ENCODE data around the gene STOML2.
A peak's percentile ranks its signal among the peaks of the same experiment; 100 is the strongest.

Gene STOML2

GRCh38 chr9:35071814-35072460 lies 31.0 kb downstream of the STOML2 start:
- DNase-seq = peak; percentile 8

GRCh38 chr9:35070823-35071813 lies 31.8 kb downstream of the STOML2 start:
- DNase-seq = no peak

- DNase-seq = no peak
Measured at GRCh38 chr9:35069020-35069419, 33.9 kb downstream of the STOML2 start.

GRCh38 chr9:35067056-35067455 lies 35.9 kb downstream of the STOML2 start:
- no peak for DNase-seq

GRCh38 chr9:35060548-35061207 lies 42.3 kb downstream of the STOML2 start:
- no peak for DNase-seq

- DNase-seq = no peak
Measured at GRCh38 chr9:35059438-35059837, 43.5 kb downstream of the STOML2 start.

- DNase-seq = no peak
Measured at GRCh38 chr9:35057271-35057620, 45.7 kb downstream of the STOML2 start.

GRCh38 chr9:35056571-35057270 lies 46.2 kb downstream of the STOML2 start:
- DNase-seq = no peak

- no peak for DNase-seq
Measured at GRCh38 chr9:35054871-35055644, 47.9 kb downstream of the STOML2 start.

- no peak for DNase-seq
Measured at GRCh38 chr9:35054185-35054835, 48.6 kb downstream of the STOML2 start.

- DNase-seq = no peak
Measured at GRCh38 chr9:35051069-35051967, 51.6 kb downstream of the STOML2 start.

Measured in NCI-H2081 treated with DMSO at 0.1 percent for 48 hours (cell line).